Astrocyte (in vitro differentiated cells and primary cell): Measurements from ENCODE around the gene CPEB2. TPM values are rescaled to one million over a fixed set of nuclear protein-coding genes. Genes with fewer than 3 reads are reported as not detected.

Source experiments
- DNase-seq: peaks from one replicate; pipeline ENCODE4 v3.0.0-alpha.2; 2010; ENCODE audit warnings: low read depth
- FAIRE-seq: peaks from 2 replicates; lab custom pipeline; 2011; peaks lifted over from hg19 to GRCh38; lab: Jason Lieb, UNC
- H2AFZ ChIP-seq: 2 replicates; pipeline ENCODE4 v1.6.0; 2012; ENCODE audit warnings: low read depth, low read length, inconsistent platforms
- H3K27ac ChIP-seq: 2 replicates; pipeline ENCODE4 v1.5.1; 2011; ENCODE audit warnings: low read depth, low read length, inconsistent platforms
- H3K27me3 ChIP-seq: 2 replicates; pipeline ENCODE4 v1.6.0; 2011; ENCODE audit warnings: low read length, inconsistent platforms; ENCODE audit not compliant: insufficient read depth
- H3K36me3 ChIP-seq: 2 replicates; pipeline ENCODE4 v1.5.1; 2011; ENCODE audit warnings: low read length, inconsistent platforms; ENCODE audit not compliant: insufficient read depth
- H3K4me1 ChIP-seq: 2 replicates; pipeline ENCODE4 v1.5.1; 2011; ENCODE audit warnings: low read length, inconsistent platforms; ENCODE audit not compliant: insufficient read depth
- H3K4me2 ChIP-seq: 2 replicates; pipeline ENCODE4 v1.6.0; 2012; ENCODE audit warnings: low read length, inconsistent platforms
- H3K4me3 ChIP-seq: 2 replicates; pipeline ENCODE4 v1.5.1; 2011; ENCODE audit warnings: low read depth, mild to moderate bottlenecking, low read length, inconsistent platforms; ENCODE audit not compliant: insufficient read depth
- H3K79me2 ChIP-seq: 2 replicates; pipeline ENCODE4 v1.6.0; 2012; ENCODE audit warnings: mild to moderate bottlenecking, low read length, inconsistent platforms; ENCODE audit not compliant: insufficient read depth
- H3K9ac ChIP-seq: 2 replicates; pipeline ENCODE4 v1.6.0; 2012; ENCODE audit warnings: mild to moderate bottlenecking, low read length, inconsistent platforms
- H3K9me3 ChIP-seq: 2 replicates; pipeline ENCODE4 v1.5.1; 2012; ENCODE audit warnings: low read depth, mild to moderate bottlenecking, low read length, inconsistent platforms; ENCODE audit not compliant: insufficient read depth
- H4K20me1 ChIP-seq: 2 replicates; pipeline ENCODE4 v1.6.0; 2012; ENCODE audit warnings: low read length, inconsistent platforms; ENCODE audit not compliant: insufficient read depth
- H3K27ac Mint-ChIP-seq: one replicate; pipeline ENCODE4 v1.8.0; 2021; ENCODE audit warnings: mild to moderate bottlenecking, mixed read lengths; ENCODE audit not compliant: unreplicated experiment
- H3K27me3 Mint-ChIP-seq: one replicate; pipeline ENCODE4 v1.8.0; 2021; ENCODE audit warnings: low read depth, mixed read lengths; ENCODE audit not compliant: unreplicated experiment
- H3K36me3 Mint-ChIP-seq: one replicate; pipeline ENCODE4 v1.8.0; 2021; ENCODE audit warnings: low read depth, mixed read lengths; ENCODE audit not compliant: unreplicated experiment
- H3K4me1 Mint-ChIP-seq: one replicate; pipeline ENCODE4 v1.8.0; 2021; ENCODE audit warnings: low read depth, mixed read lengths; ENCODE audit not compliant: unreplicated experiment
- H3K4me3 Mint-ChIP-seq: one replicate; pipeline ENCODE4 v1.8.0; 2021; ENCODE audit warnings: mild to moderate bottlenecking, moderate library complexity, mixed read lengths; ENCODE audit not compliant: unreplicated experiment
- H3K9me3 Mint-ChIP-seq: one replicate; pipeline ENCODE4 v1.8.0; 2021; ENCODE audit warnings: mild to moderate bottlenecking, mixed read lengths; ENCODE audit not compliant: unreplicated experiment
- EZH2 ChIP-seq: IDR thresholded peaks from 2 replicates; pipeline ENCODE4 v1.6.1; 2012; ENCODE audit warnings: mild to moderate bottlenecking, low read length, inconsistent platforms; ENCODE audit not compliant: insufficient read depth
- total RNA-seq: library from RNA; stranded (reverse); gene quantifications from 2 replicates; pipeline ENCODE4 v1.2.1, GENCODE V29; 2021
- TF ChIP-seq, protein P1 (sequence below): IDR thresholded peaks from 2 replicates; pipeline ENCODE4 v1.5.1; 2011; ENCODE audit warnings: low read depth, mild to moderate bottlenecking, inconsistent platforms, low read length, moderate library complexity; ENCODE audit not compliant: insufficient read depth

The CPEB2 gene
- total RNA-seq, 1 donor from 2014 or later: 47.3 TPM

DNA sequence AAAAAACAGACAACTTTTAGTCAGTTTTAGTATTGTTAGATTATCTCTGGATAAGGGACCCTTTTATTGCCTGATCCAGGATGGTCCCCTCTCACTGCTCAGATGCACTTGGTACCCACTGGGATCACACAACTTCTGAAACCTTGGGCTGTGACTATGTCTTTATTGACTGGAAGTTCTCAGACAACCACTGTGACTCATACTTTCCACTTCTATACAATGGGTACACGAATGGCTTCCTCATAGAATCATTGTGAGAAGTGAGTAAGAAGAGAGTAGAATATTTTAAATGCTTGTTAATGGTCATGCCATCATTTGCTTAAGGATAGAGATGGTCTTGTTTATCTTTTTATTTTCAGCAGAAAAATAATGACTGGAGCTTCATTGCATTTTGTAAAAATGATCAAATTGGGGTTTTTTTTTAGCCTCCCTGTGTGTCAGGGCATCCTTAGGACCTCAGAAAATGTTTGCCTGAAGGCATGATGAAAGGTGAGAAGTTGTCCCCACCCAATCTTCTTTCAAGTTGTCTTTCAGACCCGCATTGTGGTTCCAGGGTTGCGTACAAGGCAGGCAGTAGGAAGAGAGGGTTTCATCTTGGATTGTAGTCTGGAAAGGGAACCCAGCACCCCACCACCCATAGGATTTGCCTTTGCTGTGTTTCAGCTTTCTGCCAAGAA is 115.1 kb downstream of the CPEB2 start:
- H3K27me3 ChIP-seq: no peaks in the 10 kb centered on the region
- no peaks in the 10 kb centered on the region for H3K36me3 ChIP-seq
- Mint-ChIP-seq H3K27me3 (peaks cover 2% of the 10 kb centered on the region), H3K36me3 (no peaks in the 10 kb centered on the region), H3K27ac (no peak overlapping the region), H3K4me1 (peaks cover 2% of the 10 kb centered on the region), H3K9me3 (peaks cover 6% of the 10 kb centered on the region), H3K4me3 (no peak overlapping the region)
- no peak overlapping the region for H2AFZ ChIP-seq
- H4K20me1 ChIP-seq: no peaks in the 10 kb centered on the region
- no peak overlapping the region for H3K27ac ChIP-seq
- H3K79me2 ChIP-seq: no peaks in the 10 kb centered on the region
- FAIRE-seq (no peak), DNase-seq (no peak)
- H3K4me3 ChIP-seq: no peak overlapping the region
- no peaks in the 10 kb centered on the region for H3K4me1 ChIP-seq
- TF ChIP-seq EZH2: no peak
- TF ChIP-seq, protein P1, sequence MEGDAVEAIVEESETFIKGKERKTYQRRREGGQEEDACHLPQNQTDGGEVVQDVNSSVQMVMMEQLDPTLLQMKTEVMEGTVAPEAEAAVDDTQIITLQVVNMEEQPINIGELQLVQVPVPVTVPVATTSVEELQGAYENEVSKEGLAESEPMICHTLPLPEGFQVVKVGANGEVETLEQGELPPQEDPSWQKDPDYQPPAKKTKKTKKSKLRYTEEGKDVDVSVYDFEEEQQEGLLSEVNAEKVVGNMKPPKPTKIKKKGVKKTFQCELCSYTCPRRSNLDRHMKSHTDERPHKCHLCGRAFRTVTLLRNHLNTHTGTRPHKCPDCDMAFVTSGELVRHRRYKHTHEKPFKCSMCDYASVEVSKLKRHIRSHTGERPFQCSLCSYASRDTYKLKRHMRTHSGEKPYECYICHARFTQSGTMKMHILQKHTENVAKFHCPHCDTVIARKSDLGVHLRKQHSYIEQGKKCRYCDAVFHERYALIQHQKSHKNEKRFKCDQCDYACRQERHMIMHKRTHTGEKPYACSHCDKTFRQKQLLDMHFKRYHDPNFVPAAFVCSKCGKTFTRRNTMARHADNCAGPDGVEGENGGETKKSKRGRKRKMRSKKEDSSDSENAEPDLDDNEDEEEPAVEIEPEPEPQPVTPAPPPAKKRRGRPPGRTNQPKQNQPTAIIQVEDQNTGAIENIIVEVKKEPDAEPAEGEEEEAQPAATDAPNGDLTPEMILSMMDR: no peak
- no peaks in the 10 kb centered on the region for H3K9me3 ChIP-seq
- H3K9ac ChIP-seq: no peak overlapping the region
- no peak overlapping the region for H3K4me2 ChIP-seq

DNA sequence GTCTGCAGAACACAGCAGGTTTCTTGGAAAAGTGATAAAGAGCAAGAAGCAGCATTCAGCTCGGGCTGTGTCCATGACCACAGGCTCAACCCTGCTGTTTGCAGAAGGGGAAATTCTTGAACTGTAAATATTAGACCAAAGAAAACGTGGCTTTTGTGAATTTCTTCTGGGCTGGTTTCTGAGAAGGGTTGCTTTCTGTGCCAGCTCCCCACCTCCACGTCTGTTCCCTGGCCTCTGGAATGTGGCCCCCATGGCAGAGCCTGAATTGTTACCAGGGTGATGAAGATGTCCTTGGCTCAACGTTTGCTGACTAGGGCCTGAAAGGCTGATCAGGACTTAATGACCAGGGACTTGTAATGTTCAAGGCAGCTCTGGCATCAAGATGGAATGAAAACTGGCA is 116.0 kb downstream of the CPEB2 start:
- Histone ChIP-seq H3K4me1 (no peaks in the 10 kb centered on the region), H3K4me2 (no peak overlapping the region), H3K9me3 (no peaks in the 10 kb centered on the region), H4K20me1 (no peaks in the 10 kb centered on the region), H3K27ac (no peak overlapping the region), H3K79me2 (no peaks in the 10 kb centered on the region), H3K9ac (no peak overlapping the region), H3K27me3 (no peaks in the 10 kb centered on the region), H3K36me3 (no peaks in the 10 kb centered on the region), H2AFZ (no peak overlapping the region), H3K4me3 (no peak overlapping the region)
- peaks cover 2% of the 10 kb centered on the region for H3K4me1 Mint-ChIP-seq
- H3K36me3 Mint-ChIP-seq: no peaks in the 10 kb centered on the region
- no peak overlapping the region for H3K27ac Mint-ChIP-seq
- DNase-seq (peak; percentile 33), FAIRE-seq (no peak)
- no peak overlapping the region for H3K4me3 Mint-ChIP-seq
- peaks cover 2% of the 10 kb centered on the region for H3K27me3 Mint-ChIP-seq
- H3K9me3 Mint-ChIP-seq: peaks cover 6% of the 10 kb centered on the region
- TF ChIP-seq EZH2: no peak
- TF ChIP-seq, protein P1: no peak
